GM10266 (cell line): Measurements from ENCODE around the gene ZNF644.

Source experiments
- DNase-seq: peaks from one replicate; pipeline ENCODE4 v3.0.0; 2012; ENCODE audit errors: extremely low spot score
- TF ChIP-seq, protein P1 (sequence below): IDR thresholded peaks from 2 replicates; pipeline ENCODE4 v1.5.1; 2012; ENCODE audit warnings: mild to moderate bottlenecking, low read depth; ENCODE audit not compliant: control insufficient read depth, insufficient read depth; ENCODE audit errors: missing control alignments

ZNF644 gene

GRCh38 chr1:90926971-90927370 is 94.9 kb downstream of the ZNF644 start:
- DNase-seq, result no peak
- TF ChIP-seq, protein P1, sequence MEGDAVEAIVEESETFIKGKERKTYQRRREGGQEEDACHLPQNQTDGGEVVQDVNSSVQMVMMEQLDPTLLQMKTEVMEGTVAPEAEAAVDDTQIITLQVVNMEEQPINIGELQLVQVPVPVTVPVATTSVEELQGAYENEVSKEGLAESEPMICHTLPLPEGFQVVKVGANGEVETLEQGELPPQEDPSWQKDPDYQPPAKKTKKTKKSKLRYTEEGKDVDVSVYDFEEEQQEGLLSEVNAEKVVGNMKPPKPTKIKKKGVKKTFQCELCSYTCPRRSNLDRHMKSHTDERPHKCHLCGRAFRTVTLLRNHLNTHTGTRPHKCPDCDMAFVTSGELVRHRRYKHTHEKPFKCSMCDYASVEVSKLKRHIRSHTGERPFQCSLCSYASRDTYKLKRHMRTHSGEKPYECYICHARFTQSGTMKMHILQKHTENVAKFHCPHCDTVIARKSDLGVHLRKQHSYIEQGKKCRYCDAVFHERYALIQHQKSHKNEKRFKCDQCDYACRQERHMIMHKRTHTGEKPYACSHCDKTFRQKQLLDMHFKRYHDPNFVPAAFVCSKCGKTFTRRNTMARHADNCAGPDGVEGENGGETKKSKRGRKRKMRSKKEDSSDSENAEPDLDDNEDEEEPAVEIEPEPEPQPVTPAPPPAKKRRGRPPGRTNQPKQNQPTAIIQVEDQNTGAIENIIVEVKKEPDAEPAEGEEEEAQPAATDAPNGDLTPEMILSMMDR, result no peak

DNA sequence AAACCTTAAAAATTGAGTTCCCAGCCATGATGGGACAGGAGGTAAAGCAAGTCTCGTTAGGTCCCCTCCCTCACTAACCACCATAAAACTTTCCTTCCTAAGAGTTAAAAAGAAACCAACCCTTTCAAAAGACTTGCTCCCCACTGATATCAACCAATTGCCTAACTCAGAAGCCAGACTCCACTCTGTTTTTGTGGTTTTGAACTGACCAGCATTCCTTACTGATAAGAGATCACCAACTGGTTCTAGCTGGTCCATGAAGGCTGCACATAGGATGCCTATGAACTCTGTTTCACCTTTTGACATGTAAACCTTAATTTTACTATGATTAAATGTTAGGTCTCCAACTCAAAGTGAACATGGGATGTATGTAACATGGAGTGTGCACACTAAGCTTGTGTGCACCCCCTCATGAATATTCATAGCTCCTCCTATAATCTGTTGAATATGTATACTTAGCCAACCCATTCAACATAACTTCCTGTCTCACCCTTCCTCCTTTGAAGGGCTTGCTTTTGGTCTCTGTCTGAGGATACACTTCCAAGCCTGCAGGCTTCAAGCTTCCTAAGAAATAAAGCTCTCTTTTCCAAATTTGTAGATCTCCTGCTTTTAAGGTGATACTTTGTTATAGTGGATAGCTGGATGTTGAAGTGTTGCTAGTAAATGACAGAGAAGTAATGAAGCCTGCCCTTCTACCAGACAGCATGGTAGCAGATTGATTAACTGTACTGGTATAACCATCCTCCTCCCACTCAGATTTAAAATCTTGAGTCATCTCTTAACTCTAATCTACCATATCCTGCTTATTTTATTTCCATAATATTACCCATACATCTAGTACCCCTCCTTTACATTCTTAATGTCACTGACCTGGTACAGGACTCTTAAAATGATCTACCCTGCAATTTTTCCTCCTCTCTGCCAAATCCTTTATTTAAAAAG is 95.6 kb downstream of the ZNF644 start:
- no peak for DNase-seq

GRCh38 chr1:90924982-90925381 is 96.9 kb downstream of the ZNF644 start:
- TF ChIP-seq, protein P1, result no peak
- no peak for DNase-seq

More for the DNA sequence above, 95.6 kb downstream of the ZNF644 start:
- TF ChIP-seq, protein P1, result no peak

GRCh38 chr1:90922996-90923395 is 98.8 kb downstream of the ZNF644 start:
- TF ChIP-seq, protein P1, result no peak

GRCh38 chr1:90922202-90922601 is 99.6 kb downstream of the ZNF644 start:
- TF ChIP-seq, protein P1, result no peak
- DNase-seq, result no peak

More at GRCh38 chr1:90922996-90923395, 98.8 kb downstream of the ZNF644 start:
- no peak for DNase-seq

DNA sequence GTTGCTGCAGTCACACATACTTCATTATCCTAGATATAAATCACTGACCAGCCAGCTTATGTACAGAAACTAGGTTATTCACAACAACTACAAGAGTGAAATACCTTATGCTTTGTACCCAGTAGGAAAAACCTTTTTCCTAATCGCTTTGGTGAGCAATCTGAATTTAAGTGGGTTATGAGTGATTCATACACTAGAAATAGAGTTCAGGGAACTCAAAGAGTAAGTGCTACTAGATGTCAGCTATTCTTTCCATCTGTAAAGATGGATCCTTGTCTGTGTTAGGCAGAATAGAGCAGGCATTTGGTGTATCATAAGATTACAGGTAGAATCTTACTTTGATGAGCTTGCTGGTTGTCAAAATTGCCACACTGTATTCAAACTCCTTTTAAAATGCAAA is 101.9 kb downstream of the ZNF644 start:
- no peak for DNase-seq
- TF ChIP-seq, protein P1, result no peak

DNA sequence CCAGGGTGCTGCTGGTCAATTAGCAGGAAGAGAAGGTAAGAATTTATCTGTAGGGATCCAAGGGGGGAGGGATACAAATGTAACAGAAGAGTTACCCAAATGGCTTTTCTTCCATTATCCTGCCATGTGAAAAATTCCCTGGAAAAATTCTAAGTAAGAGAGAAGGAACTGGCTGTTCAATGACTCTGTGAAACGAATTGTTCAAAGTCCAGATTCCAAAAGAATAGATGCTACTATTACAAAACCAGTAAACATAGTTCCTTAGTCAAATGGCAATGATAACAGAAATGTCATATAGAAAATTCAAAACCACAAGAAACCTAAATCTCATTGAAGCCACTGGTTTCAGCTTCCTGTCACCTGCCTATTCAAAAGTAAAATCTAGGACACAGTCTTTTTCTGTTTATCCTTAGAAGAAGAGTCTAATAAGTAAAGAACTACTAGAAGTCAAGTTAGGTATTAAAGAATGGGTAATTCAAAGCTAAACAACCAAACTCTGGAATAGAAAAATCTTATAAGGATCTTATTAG is 102.6 kb downstream of the ZNF644 start:
- TF ChIP-seq, protein P1, result no peak
- DNase-seq, result no peak
